Dendritic cell treated with granulocyte-macrophage colony-stimulating factor and Interleukin-4, amounts not matched to agents 40 ng/mL and 50 ng/mL, for 4 days (primary cell): ENCODE measurements around the gene TMEM138.

Experiments used
- H3K27ac Mint-ChIP-seq: one replicate; pipeline ENCODE4 v1.8.0; 2022; ENCODE audit warnings: mild to moderate bottlenecking, mixed read lengths
- H3K27me3 Mint-ChIP-seq: one replicate; pipeline ENCODE4 v1.8.0; 2022; ENCODE audit warnings: mild to moderate bottlenecking, mixed read lengths
- H3K36me3 Mint-ChIP-seq: one replicate; pipeline ENCODE4 v1.8.0; 2022; ENCODE audit warnings: low read depth, mixed read lengths
- H3K4me1 Mint-ChIP-seq: one replicate; pipeline ENCODE4 v1.8.0; 2022; ENCODE audit warnings: low read depth, mixed read lengths
- H3K4me3 Mint-ChIP-seq: one replicate; pipeline ENCODE4 v1.8.0; 2022; ENCODE audit warnings: mild to moderate bottlenecking, moderate library complexity, mixed read lengths
- H3K9me3 Mint-ChIP-seq: one replicate; pipeline ENCODE4 v1.8.0; 2022; ENCODE audit warnings: mixed read lengths
- intact Hi-C: fragments of 100-400 bp; cut with micrococcal nuclease; formaldehyde crosslinking; loops from one replicate; pipeline ENCODE4 v1.15.0; 2022

The TMEM138 gene

GRCh38 chr11:61361741-61362541 lies at the start of gene TMEM138, which contains the start of gene CYB561A3:
TSS of gene TMEM138 (plus strand) at chr11:61362374. CDS start at chr11:61364391, 2,017 bp downstream.
TSS of gene CYB561A3 (minus strand) at chr11:61361882. CDS start at chr11:61356713, 5,169 bp downstream.
- Mint-ChIP-seq H3K4me1 (peaks cover 50% of the 10 kb centered on the region), H3K9me3 (no peaks in the 10 kb centered on the region), H3K4me3 (peak within 1 kb of the TSS; percentile 100), H3K36me3 (peaks cover 50% of the 10 kb centered on the region), H3K27ac (peak within 1 kb of the TSS; percentile 98), H3K27me3 (no peaks in the 10 kb centered on the region)
- intact Hi-C loops, result loop anchor here (1.0 kb wide), 1 partner anchor 29 kb away; the partner anchor contains the start of genes DDB1 and TKFC

- intact Hi-C loops, result no loop called here
- H3K36me3 Mint-ChIP-seq, result peaks cover 19% of the 10 kb centered on the region
- H3K9me3 Mint-ChIP-seq, result no peaks in the 10 kb centered on the region
These were observed 46.9 kb upstream of the TMEM138 start for GRCh38 chr11:61315260-61315659.

DNA sequence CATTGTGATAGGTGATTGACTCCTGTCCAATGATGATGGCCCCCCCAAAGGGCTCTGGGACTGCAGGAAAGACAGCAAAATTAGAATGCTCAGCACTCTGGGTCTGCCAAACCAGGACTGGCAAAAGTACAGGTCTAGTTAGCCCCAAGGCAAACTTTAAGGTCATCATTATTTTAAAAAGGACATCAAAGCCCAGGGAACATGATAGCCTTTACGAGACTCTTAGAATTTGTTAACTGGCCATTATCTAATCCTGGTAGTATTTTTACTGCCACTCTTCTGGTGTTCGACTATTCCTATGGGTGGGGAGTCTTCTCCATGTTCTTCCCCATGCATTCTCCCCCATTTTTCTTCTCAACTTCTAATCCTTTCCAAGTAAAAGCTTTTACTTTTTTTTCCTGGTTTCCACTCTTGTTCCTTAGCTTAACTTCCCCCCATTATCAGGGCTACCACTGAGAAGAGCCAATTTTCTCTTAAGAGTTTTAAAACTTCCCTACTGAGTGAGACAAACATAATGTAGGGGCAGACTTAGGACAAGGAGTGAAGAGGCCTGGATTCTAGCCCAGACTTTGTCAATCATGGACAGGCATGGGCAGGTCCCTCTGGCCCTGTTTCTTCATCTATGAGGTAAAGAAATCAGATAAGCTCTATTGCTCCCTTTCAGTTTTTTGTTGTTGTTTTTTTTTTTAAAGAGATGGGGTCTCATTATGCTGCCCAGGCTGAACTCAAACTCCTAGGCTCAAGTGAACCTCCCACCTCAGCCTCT lies 36.3 kb upstream of the TMEM138 start:
- Mint-ChIP-seq H3K36me3 (peaks cover 96% of the 10 kb centered on the region), H3K4me1 (peaks cover 7% of the 10 kb centered on the region), H3K4me3 (no peak overlapping the region), H3K27ac (no peak overlapping the region), H3K9me3 (no peaks in the 10 kb centered on the region), H3K27me3 (no peaks in the 10 kb centered on the region)
- intact Hi-C loops, result no loop called here

More at GRCh38 chr11:61315260-61315659, 46.9 kb upstream of the TMEM138 start:
- H3K4me3 Mint-ChIP-seq, result no peak overlapping the region
- H3K27ac Mint-ChIP-seq, result no peak overlapping the region
- no peaks in the 10 kb centered on the region for H3K27me3 Mint-ChIP-seq
- no peaks in the 10 kb centered on the region for H3K4me1 Mint-ChIP-seq

DNA sequence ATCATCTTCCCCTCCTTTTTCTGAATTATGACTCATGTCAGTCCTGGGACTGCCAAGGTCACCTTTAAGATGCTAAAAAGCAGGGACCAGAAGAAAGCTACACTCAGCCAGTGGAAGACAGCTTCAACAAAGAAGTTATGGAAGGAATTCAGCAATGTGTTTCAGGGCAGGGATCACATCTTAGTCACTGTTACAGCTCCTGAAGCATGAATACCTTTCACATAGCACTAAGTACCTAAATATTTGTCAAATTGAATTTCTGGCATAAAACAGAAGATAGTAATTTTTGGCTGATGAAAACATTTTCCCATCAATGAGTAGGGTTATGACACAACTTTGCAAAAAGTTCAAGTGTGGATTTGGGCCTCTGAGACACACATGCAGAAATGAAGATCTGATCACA lies 34.5 kb upstream of the TMEM138 start:
- Mint-ChIP-seq H3K4me3 (no peak overlapping the region), H3K4me1 (peaks cover 25% of the 10 kb centered on the region), H3K27me3 (no peaks in the 10 kb centered on the region), H3K9me3 (no peaks in the 10 kb centered on the region), H3K27ac (no peak overlapping the region), H3K36me3 (peaks cover 94% of the 10 kb centered on the region)
- intact Hi-C loops, result no loop called here

GRCh38 chr11:61328351-61328750 lies 33.8 kb upstream of the TMEM138 start:
- intact Hi-C loops, result no loop called here
- no peaks in the 10 kb centered on the region for H3K27me3 Mint-ChIP-seq
- H3K4me3 Mint-ChIP-seq, result no peak overlapping the region
- H3K9me3 Mint-ChIP-seq, result no peaks in the 10 kb centered on the region
- H3K27ac Mint-ChIP-seq, result no peak overlapping the region
- H3K36me3 Mint-ChIP-seq, result peaks cover 94% of the 10 kb centered on the region
- H3K4me1 Mint-ChIP-seq, result peaks cover 27% of the 10 kb centered on the region

DNA sequence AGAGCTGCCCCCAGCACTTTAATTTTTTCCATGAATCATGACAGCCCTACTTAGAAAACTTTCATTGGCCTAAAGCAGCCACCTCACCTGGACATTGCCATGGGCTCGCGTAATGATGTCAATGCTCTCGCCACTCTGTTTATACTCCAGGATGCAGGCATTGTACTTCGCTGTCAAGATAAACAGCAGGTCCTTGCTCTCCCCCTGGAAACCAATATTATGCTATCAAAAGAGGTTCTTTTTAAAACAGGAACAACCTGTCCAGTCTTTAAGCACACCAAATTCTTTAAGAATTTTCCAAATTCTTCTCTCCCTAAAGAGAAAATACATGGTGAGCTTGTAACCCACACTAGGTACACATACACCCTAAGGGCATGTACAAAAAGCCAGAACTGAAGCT lies 32.3 kb upstream of the TMEM138 start:
- Mint-ChIP-seq H3K9me3 (no peaks in the 10 kb centered on the region), H3K4me3 (no peak overlapping the region), H3K27ac (no peak overlapping the region), H3K27me3 (no peaks in the 10 kb centered on the region), H3K36me3 (peaks cover 83% of the 10 kb centered on the region), H3K4me1 (peaks cover 33% of the 10 kb centered on the region)
- intact Hi-C loops, result loop anchor here (10.0 kb wide), 1 partner anchor 75 kb away; no protein-coding TSS in a partner anchor

- H3K27me3 Mint-ChIP-seq, result no peaks in the 10 kb centered on the region
- peaks cover 65% of the 10 kb centered on the region for H3K36me3 Mint-ChIP-seq
- intact Hi-C loops, result loop anchor here (10.0 kb wide), 1 partner anchor 77 kb away; no protein-coding TSS in a partner anchor
- peak overlapping the region; percentile 83 for H3K27ac Mint-ChIP-seq
- no peaks in the 10 kb centered on the region for H3K9me3 Mint-ChIP-seq
- H3K4me3 Mint-ChIP-seq, result peak overlapping the region; percentile 87
- H3K4me1 Mint-ChIP-seq, result peaks cover 36% of the 10 kb centered on the region
These were observed 30.5 kb upstream of the TMEM138 start for GRCh38 chr11:61331651-61332050.

GRCh38 chr11:61332281-61332796 lies 29.8 kb upstream of the TMEM138 start:
- Mint-ChIP-seq H3K27me3 (no peaks in the 10 kb centered on the region), H3K9me3 (no peaks in the 10 kb centered on the region)

DNA sequence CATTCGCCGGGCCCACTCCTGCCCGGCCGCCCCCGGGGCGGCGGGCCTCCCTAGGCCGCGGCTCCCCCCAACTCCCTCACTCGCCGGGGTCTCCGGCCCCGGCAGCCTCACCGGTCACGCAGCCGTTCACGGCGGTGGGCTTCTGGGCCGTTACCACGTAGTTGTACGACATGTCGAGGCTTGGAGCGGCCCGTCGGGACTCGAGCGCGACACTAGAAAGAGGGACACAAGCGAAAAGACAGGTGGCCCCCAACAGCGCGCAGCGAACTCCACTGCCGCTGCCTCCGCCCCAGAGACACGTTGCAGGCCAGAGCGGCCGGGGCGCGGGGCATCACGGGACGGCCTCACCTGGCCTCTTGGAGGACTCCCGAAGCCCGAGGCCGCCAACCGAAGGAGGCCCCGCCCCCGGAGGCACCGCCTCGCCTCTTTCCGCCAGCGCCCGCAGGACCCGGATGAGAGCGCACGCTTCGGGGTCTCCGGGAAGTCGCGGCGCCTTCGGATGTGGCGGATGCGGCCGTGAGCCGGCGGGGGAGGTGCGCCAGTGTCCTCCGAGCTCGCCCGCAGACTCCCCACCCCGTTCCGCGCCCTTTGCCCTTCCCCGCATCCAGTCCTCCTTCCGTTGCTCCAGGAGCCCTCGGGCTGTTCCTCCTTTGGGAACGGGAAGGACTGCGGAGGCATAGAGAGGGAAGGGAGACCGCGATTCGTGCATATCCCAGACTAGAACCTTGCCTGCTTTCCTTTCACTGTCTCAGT lies 29.2 kb upstream of the TMEM138 start, which contains the start of the genes DDB1 and TKFC:
DDB1 (minus strand) TSS at position 309 of the 753 bp plus-strand sequence; CDS start at position 172, 137 bp downstream.
TKFC (plus strand) TSS at position 432 of the 753 bp plus-strand sequence. CDS start 1,501 bp downstream, outside the sequence.
- peaks cover 46% of the 10 kb centered on the region for H3K4me1 Mint-ChIP-seq
- intact Hi-C loops, result loop anchor here (1.0 to 10.0 kb wide), 2 partner anchors 28 to 78 kb away; partner anchors contain the start of gene CYB561A3
- peak within 1 kb of the TSS; percentile 83 for H3K27ac Mint-ChIP-seq
- no peaks in the 10 kb centered on the region for H3K27me3 Mint-ChIP-seq
- H3K4me3 Mint-ChIP-seq, result peak within 1 kb of the TSS; percentile 87
- H3K9me3 Mint-ChIP-seq, result no peaks in the 10 kb centered on the region
- H3K36me3 Mint-ChIP-seq, result peaks cover 54% of the 10 kb centered on the region

More at GRCh38 chr11:61332281-61332796, 29.8 kb upstream of the TMEM138 start:
- peaks cover 43% of the 10 kb centered on the region for H3K4me1 Mint-ChIP-seq
- intact Hi-C loops, result loop anchor here (10.0 kb wide), 1 partner anchor 78 kb away; no protein-coding TSS in a partner anchor
- H3K4me3 Mint-ChIP-seq, result peak overlapping the region; percentile 87
- peaks cover 58% of the 10 kb centered on the region for H3K36me3 Mint-ChIP-seq
- peak overlapping the region; percentile 83 for H3K27ac Mint-ChIP-seq

GRCh38 chr11:61333550-61334433 lies 28.4 kb upstream of the TMEM138 start:
- intact Hi-C loops, result loop anchor here (1.0 to 10.0 kb wide), 2 partner anchors 28 to 79 kb away; partner anchors contain the start of gene CYB561A3
- no peaks in the 10 kb centered on the region for H3K9me3 Mint-ChIP-seq
- peaks cover 53% of the 10 kb centered on the region for H3K4me1 Mint-ChIP-seq
- no peaks in the 10 kb centered on the region for H3K27me3 Mint-ChIP-seq
- H3K36me3 Mint-ChIP-seq, result peaks cover 54% of the 10 kb centered on the region
- peak overlapping the region; percentile 87 for H3K4me3 Mint-ChIP-seq
- H3K27ac Mint-ChIP-seq, result peak overlapping the region; percentile 83

- Mint-ChIP-seq H3K4me3 (no peak overlapping the region), H3K36me3 (peaks cover 54% of the 10 kb centered on the region), H3K27me3 (no peaks in the 10 kb centered on the region), H3K27ac (no peak overlapping the region), H3K9me3 (no peaks in the 10 kb centered on the region), H3K4me1 (peaks cover 53% of the 10 kb centered on the region)
- intact Hi-C loops, result loop anchor here (10.0 kb wide), 1 partner anchor 80 kb away; no protein-coding TSS in a partner anchor
These were observed 27.5 kb upstream of the TMEM138 start for GRCh38 chr11:61334434-61335354.
